Activated CD8-positive, alpha-beta memory T cell treated with anti-CD3 and anti-CD28 coated beads, Interleukin-2, amount 50 U/mL, for 1 hour (primary cell): ENCODE results near the gene MCL1.
"Not testable (repeated sequence)": the region's sequence is repeated elsewhere in the genome, so short reads cannot be mapped to it uniquely, and the experiment has no call there.

Experiments
- DNase-seq: peaks from one replicate; pipeline ENCODE4 v3.0.0-alpha.2; 2020; ENCODE audit errors: extremely low read depth

The MCL1 gene

GRCh38 chr1:150572918-150573647, 6.3 kb downstream of the MCL1 start:
- DNase-seq = no peak

- DNase-seq = no peak
Measured at GRCh38 chr1:150568594-150568966, 10.8 kb downstream of the MCL1 start.

- no peak for DNase-seq
Measured at GRCh38 chr1:150567717-150568593, 11.5 kb downstream of the MCL1 start.

- no peak for DNase-seq
Measured at GRCh38 chr1:150567341-150567716, 12.1 kb downstream of the MCL1 start.

- no peak for DNase-seq
Measured at GRCh38 chr1:150566589-150567340, 12.6 kb downstream of the MCL1 start.

GRCh38 chr1:150565240-150565991, 14.0 kb downstream of the MCL1 start:
- DNase-seq = not testable (repeated sequence)

GRCh38 chr1:150564051-150564991, 15.1 kb downstream of the MCL1 start:
- no peak for DNase-seq

GRCh38 chr1:150563340-150564038, 15.9 kb downstream of the MCL1 start:
- DNase-seq = no peak

- no peak for DNase-seq
Measured at GRCh38 chr1:150562446-150563339, 16.7 kb downstream of the MCL1 start.

- no peak for DNase-seq
Measured at GRCh38 chr1:150561974-150562445, 17.4 kb downstream of the MCL1 start.

- no peak for DNase-seq
Measured at GRCh38 chr1:150561254-150561973, 18.0 kb downstream of the MCL1 start.

GRCh38 chr1:150560576-150561253, 18.7 kb downstream of the MCL1 start:
- no peak for DNase-seq

- no peak for DNase-seq
Measured at GRCh38 chr1:150560011-150560438, 19.4 kb downstream of the MCL1 start.

GRCh38 chr1:150559656-150560010, 19.8 kb downstream of the MCL1 start:
- no peak for DNase-seq

GRCh38 chr1:150558761-150559655, 20.4 kb downstream of the MCL1 start:
- no peak for DNase-seq

GRCh38 chr1:150558303-150558704, 21.1 kb downstream of the MCL1 start:
- no peak for DNase-seq
